Liver (tissue), 9 donors: Measurements from ENCODE around the gene CDX1. TPM values are rescaled to one million over a fixed set of nuclear protein-coding genes. Genes with fewer than 3 reads are reported as not detected.

Experiments used
- DNase-seq: peaks from one replicate; pipeline ENCODE4 v3.0.0-alpha.2; 2017; ENCODE audit warnings: low spot score
- H3K27ac ChIP-seq, 2 donors: one replicate each; pipeline ENCODE4 v1.7.0; 2013; ENCODE audit warnings: inconsistent platforms in 2 of 2, low read length in 2 of 2, control low read depth in 1 of 2, low read depth in 1 of 2, mild to moderate bottlenecking in 1 of 2
- H3K27me3 ChIP-seq, 4 donors: one replicate each; pipeline versions ENCODE4 v1.6.1 to v1.7.0; 2013; ENCODE audit warnings: low read length in 3 of 4, inconsistent platforms in 1 of 4, mild to moderate bottlenecking in 1 of 4, moderate library complexity in 1 of 4; ENCODE audit not compliant: control insufficient read depth in 4 of 4, insufficient read depth in 4 of 4
- H3K36me3 ChIP-seq, 4 donors: one replicate each; pipeline versions ENCODE4 v1.6.1 to v1.7.0; 2013; ENCODE audit warnings: low read length in 3 of 4, mild to moderate bottlenecking in 3 of 4, low read depth in 1 of 4, moderate library complexity in 1 of 4; ENCODE audit not compliant: control insufficient read depth in 4 of 4, insufficient read depth in 3 of 4
- H3K4me1 ChIP-seq, 4 donors: one replicate each; pipeline versions ENCODE4 v1.6.1 to v1.7.0; 2013; ENCODE audit warnings: low read length in 3 of 4, mild to moderate bottlenecking in 3 of 4, moderate library complexity in 1 of 4; ENCODE audit not compliant: control insufficient read depth in 4 of 4, insufficient read depth in 4 of 4
- H3K4me3 ChIP-seq, 3 donors: one replicate each; pipeline versions ENCODE4 v1.6.1 to v1.7.0; 2013; ENCODE audit warnings: low read length in 3 of 3, control low read depth in 1 of 3, low read depth in 1 of 3, mild to moderate bottlenecking in 1 of 3
- H3K9ac ChIP-seq, 2 donors: one replicate each; pipeline ENCODE4 v1.7.0; 2013; ENCODE audit warnings: low read length in 2 of 2, mild to moderate bottlenecking in 2 of 2, moderate library complexity in 2 of 2, control low read depth in 1 of 2, low read depth in 1 of 2
- H3K9me3 ChIP-seq, 4 donors: one replicate each; pipeline versions ENCODE4 v1.6.1 to v1.7.0; 2013; ENCODE audit warnings: low read length in 3 of 4; ENCODE audit not compliant: control insufficient read depth in 4 of 4
- ATF3 ChIP-seq: IDR thresholded peaks from 2 replicates; pipeline ENCODE4 v1.6.1; 2016; ENCODE audit warnings: antibody characterized with exemption
- CTCF ChIP-seq: fragments of 150-350 bp; IDR thresholded peaks from 2 replicates; pipeline ENCODE4 v1.5.1; 2017; ENCODE audit warnings: improper control_type of control experiment, low read depth, low read length; ENCODE audit not compliant: missing input control
- EGR1 ChIP-seq, 2 donors: IDR thresholded peaks; 2 replicates each; pipeline ENCODE4 v1.6.1; 2016 to 2018; ENCODE audit warnings: antibody characterized with exemption in 2 of 2, low read depth in 2 of 2
- FOXA1 ChIP-seq: IDR thresholded peaks from 2 replicates; pipeline ENCODE4 v1.6.1; 2016; ENCODE audit warnings: antibody characterized with exemption
- GABPA ChIP-seq, 2 donors: IDR thresholded peaks in 1 of 2; conservative IDR thresholded peaks in 1 of 2; 2 replicates each; pipeline ENCODE4 v1.6.1; 2016; ENCODE audit warnings: antibody characterized with exemption in 2 of 2, mild to moderate bottlenecking in 1 of 2, moderate library complexity in 1 of 2
- HNF4A ChIP-seq, 2 donors: conservative IDR thresholded peaks; 2 replicates each; pipeline ENCODE4 v1.6.1; 2016; ENCODE audit warnings: antibody characterized with exemption in 2 of 2, mild to moderate bottlenecking in 2 of 2
- HNF4G ChIP-seq: IDR thresholded peaks from 2 replicates; pipeline ENCODE4 v1.6.1; 2016; ENCODE audit warnings: antibody characterized with exemption
- MAX ChIP-seq: IDR thresholded peaks from 2 replicates; pipeline ENCODE4 v1.6.1; 2016; ENCODE audit warnings: antibody characterized with exemption
- NR2F2 ChIP-seq: IDR thresholded peaks from 2 replicates; pipeline ENCODE4 v1.6.1; 2016; ENCODE audit warnings: antibody characterized with exemption
- RAD21 ChIP-seq, 2 donors: IDR thresholded peaks; 2 replicates each; pipeline ENCODE4 v1.6.1; 2016; ENCODE audit warnings: antibody characterized with exemption in 2 of 2, mild to moderate bottlenecking in 2 of 2
- REST ChIP-seq: IDR thresholded peaks from 2 replicates; pipeline ENCODE4 v1.6.1; 2016; ENCODE audit warnings: antibody characterized with exemption, mild to moderate bottlenecking
- RXRA ChIP-seq, 2 donors: IDR thresholded peaks; 2 replicates each; pipeline ENCODE4 v1.6.1; 2017 to 2018; ENCODE audit warnings: antibody characterized with exemption in 2 of 2, mild to moderate bottlenecking in 1 of 2
- SP1 ChIP-seq: IDR thresholded peaks from 2 replicates; pipeline ENCODE4 v1.6.1; 2018; ENCODE audit warnings: antibody characterized with exemption, mild to moderate bottlenecking
- TAF1 ChIP-seq: conservative IDR thresholded peaks from 2 replicates; pipeline ENCODE4 v1.6.1; 2016; ENCODE audit warnings: antibody characterized with exemption, mild to moderate bottlenecking
- YY1 ChIP-seq: IDR thresholded peaks from 2 replicates; pipeline ENCODE4 v1.6.1; 2016; ENCODE audit warnings: antibody characterized with exemption, mild to moderate bottlenecking
- WGBS: extraction: QIAGEN DNeasy Blood & Tissue Kit; methylation state at CpG from one replicate; pipeline ENCODE4 v1.1.7; 2013; 5-methylcytosine and 5-hydroxymethylcytosine counted together
- polyA plus RNA-seq, 2 donors: library from polyadenylated mRNA; stranded (reverse) in 1 of 2; unstranded in 1 of 2; fragments of 200-250 nt in 1 of 2; fragments of >200 nt in 1 of 2; fragmentation: Nextera tagmentation in 1 of 2; extraction: Ambion mirVana in 1 of 2; gene quantifications; one replicate each; pipeline versions ENCODE4 v1.2.1 to v1.2.3, GENCODE V29; 2013 to 2015
- total RNA-seq, 2 donors: library from RNA; depleted of rRNA; stranded (reverse); fragments of >200 nt; gene quantifications; one replicate each; pipeline ENCODE4 v1.2.3, GENCODE V29; 2014
- donor health status: healthy.
- donor health status: healthy.
- donor health status: healthy.
- donor health status: healthy.
- donor health status: healthy.

The CDX1 gene
- total and polyA plus RNA-seq, 4 donors, result not detected

- WGBS, result 96% methylated on average over 5 of the region's 5 CpGs
- no peak for DNase-seq
These were observed 60.5 kb downstream of the CDX1 start for GRCh38 chr5:150227036-150227435.

GRCh38 chr5:150227606-150228273, 61.2 kb downstream of the CDX1 start:
- Histone ChIP-seq H3K4me1 (no peaks in the 10 kb centered on the region), H3K27ac (no peak overlapping the region), H3K4me3 (no peak overlapping the region), H3K27me3 (no peaks in the 10 kb centered on the region), H3K36me3 (no peaks in the 10 kb centered on the region), H3K9ac (no peak overlapping the region), H3K9me3 (no peaks in the 10 kb centered on the region)
- TF ChIP-seq FOXA1 (no peak), REST (no peak), ATF3 (no peak), GABPA (IDR thresholded peaks at IDR 0.05 in 1 of 2, conservative IDR thresholded peaks at IDR 0.05 in 1 of 2) (no peak), MAX (no peak), EGR1 (IDR thresholded peaks at IDR 0.05; ENCODE audit: low read depth in 2 of 2) (no peak), SP1 (no peak), TAF1 (no peak), RXRA (IDR thresholded peaks at IDR 0.05) (no peak), HNF4G (no peak)
- DNase-seq, result no peak
- WGBS, result 87% methylated on average over 11 of the region's 11 CpGs

More at GRCh38 chr5:150227036-150227435, 60.5 kb downstream of the CDX1 start:
- Histone ChIP-seq H3K36me3 (no peaks in the 10 kb centered on the region), H3K27me3 (no peaks in the 10 kb centered on the region), H3K4me1 (no peaks in the 10 kb centered on the region), H3K27ac (no peak overlapping the region), H3K9me3 (no peaks in the 10 kb centered on the region), H3K4me3 (no peak overlapping the region), H3K9ac (no peak overlapping the region)
- TF ChIP-seq TAF1 (no peak), HNF4G (no peak), CTCF (no peak), RAD21 (IDR thresholded peaks at IDR 0.05) (no peak), EGR1 (IDR thresholded peaks at IDR 0.05; ENCODE audit: low read depth in 2 of 2) (no peak), YY1 (no peak), NR2F2 (no peak), FOXA1 (no peak), HNF4A (conservative IDR thresholded peaks at IDR 0.05) (no peak), GABPA (IDR thresholded peaks at IDR 0.05 in 1 of 2, conservative IDR thresholded peaks at IDR 0.05 in 1 of 2) (no peak)
